Vagina (tissue), 2 donors: ENCODE data around the gene DENND1A. TPM values are rescaled to one million over a fixed set of nuclear protein-coding genes. Genes with fewer than 3 reads are reported as not detected.

Experiments used
- DNase-seq, 2 donors: peaks; one replicate each; pipeline ENCODE4 v3.0.0-alpha.2; 2017; ENCODE audit errors: extremely low spot score in 2 of 2
- H3K27ac ChIP-seq: fragments of 200-600 bp; sonication (generic); one replicate; pipeline ENCODE4 v1.5.1; 2019
- H3K27me3 ChIP-seq: fragments of 200-600 bp; sonication (generic); one replicate; pipeline ENCODE4 v1.5.1; 2019
- H3K36me3 ChIP-seq, 2 donors: fragments of 200-600 bp; sonication (generic); one replicate each; pipeline ENCODE4 v1.5.1; 2017 to 2019
- H3K4me1 ChIP-seq: fragments of 200-600 bp; sonication (generic); one replicate; pipeline ENCODE4 v1.5.1; 2019
- H3K4me3 ChIP-seq, 2 donors: fragments of 200-600 bp; sonication (generic); 1 replicate in 1 of 2; 2 replicates in 1 of 2; pipeline ENCODE4 v1.5.1; 2016 to 2019
- H3K9me3 ChIP-seq: fragments of 200-600 bp; sonication (generic); one replicate; pipeline ENCODE4 v1.5.1; 2019
- CTCF ChIP-seq, 3 experiments: fragments of 450-650 bp in 2 of 3; fragments of 200-600 bp in 1 of 3; sonication (generic) in 1 of 3; IDR thresholded peaks; one replicate each; pipeline ENCODE4 v1.5.1; 2017 to 2019; ENCODE audit warnings: antibody characterized with exemption in 3 of 3, mild to moderate bottlenecking in 2 of 3, moderate library complexity in 2 of 3
- POLR2A ChIP-seq, 2 donors: fragments of 450-650 bp; IDR thresholded peaks; one replicate each; pipeline ENCODE4 v1.6.1; 2017; ENCODE audit warnings: antibody characterized with exemption in 2 of 2, mild to moderate bottlenecking in 2 of 2, moderate library complexity in 2 of 2
- POLR2AphosphoS5 ChIP-seq, 2 donors: sonication (generic); formaldehyde crosslinking; IDR thresholded peaks; one replicate each; pipeline ENCODE4 v1.9.0; 2017; ENCODE audit warnings: antibody characterized with exemption in 2 of 2, mild to moderate bottlenecking in 2 of 2, low read depth in 1 of 2; ENCODE audit not compliant: insufficient read depth in 1 of 2
- intact Hi-C: fragments of 100-400 bp; cut with DNase I; formaldehyde crosslinking; loops from one replicate; pipeline ENCODE4 v1.15.1; 2023
- total RNA-seq: library from RNA; depleted of rRNA; stranded (reverse); fragments of >200 nt; gene quantifications from one replicate; pipeline ENCODE4 v1.2.3, GENCODE V29; 2016

DENND1A gene
- total RNA-seq, 1 donor from 2014 or later = 20.4 TPM

GRCh38 chr9:123814496-123814895, 115.4 kb downstream of the DENND1A start:
- H3K27ac ChIP-seq = no peak overlapping the region
- no peak for DNase-seq
- H3K27me3 ChIP-seq = no peaks in the 10 kb centered on the region
- H3K4me1 ChIP-seq = no peaks in the 10 kb centered on the region
- no peaks in the 10 kb centered on the region for H3K9me3 ChIP-seq
- no peaks in the 10 kb centered on the region for H3K36me3 ChIP-seq
- H3K4me3 ChIP-seq = no peak overlapping the region
- TF ChIP-seq POLR2AphosphoS5 (IDR thresholded peaks at IDR 0.05; ENCODE audit: insufficient read depth in 1 of 2, low read depth in 1 of 2) = no peak
- no peak for TF ChIP-seq CTCF (IDR thresholded peaks at IDR 0.05)
- no peak for TF ChIP-seq POLR2A (IDR thresholded peaks at IDR 0.05)
- intact Hi-C loops = no loop called here

GRCh38 chr9:123812984-123813383, 116.9 kb downstream of the DENND1A start:
- Histone ChIP-seq H3K9me3 (no peaks in the 10 kb centered on the region), H3K36me3 (no peaks in the 10 kb centered on the region), H3K27ac (no peak overlapping the region), H3K4me1 (no peaks in the 10 kb centered on the region), H3K27me3 (no peaks in the 10 kb centered on the region), H3K4me3 (no peak overlapping the region)
- intact Hi-C loops = no loop called here
- no peak for DNase-seq
- TF ChIP-seq CTCF (IDR thresholded peaks at IDR 0.05) = no peak

- H3K36me3 ChIP-seq = no peaks in the 10 kb centered on the region
- no peak for DNase-seq
- no peak overlapping the region for H3K27ac ChIP-seq
- intact Hi-C loops = no loop called here
- no peaks in the 10 kb centered on the region for H3K27me3 ChIP-seq
- no peak overlapping the region for H3K4me3 ChIP-seq
- no peaks in the 10 kb centered on the region for H3K4me1 ChIP-seq
- TF ChIP-seq POLR2AphosphoS5 (IDR thresholded peaks at IDR 0.05; ENCODE audit: insufficient read depth in 1 of 2, low read depth in 1 of 2) = no peak
- TF ChIP-seq CTCF (IDR thresholded peaks at IDR 0.05) = no peak
- no peak for TF ChIP-seq POLR2A (IDR thresholded peaks at IDR 0.05)
- H3K9me3 ChIP-seq = no peaks in the 10 kb centered on the region
Observed at GRCh38 chr9:123807251-123807650, 122.7 kb downstream of the DENND1A start.

- Histone ChIP-seq H3K4me3 (no peak overlapping the region), H3K4me1 (no peaks in the 10 kb centered on the region), H3K36me3 (no peaks in the 10 kb centered on the region), H3K27ac (no peak overlapping the region), H3K9me3 (no peaks in the 10 kb centered on the region), H3K27me3 (no peaks in the 10 kb centered on the region)
- TF ChIP-seq POLR2A (IDR thresholded peaks at IDR 0.05) (no peak), CTCF (IDR thresholded peaks at IDR 0.05) (no peak), POLR2AphosphoS5 (IDR thresholded peaks at IDR 0.05; ENCODE audit: insufficient read depth in 1 of 2, low read depth in 1 of 2) (no peak)
- intact Hi-C loops = no loop called here
- no peak for DNase-seq
Observed at GRCh38 chr9:123806829-123807228, 123.1 kb downstream of the DENND1A start.

GRCh38 chr9:123798195-123798594, 131.7 kb downstream of the DENND1A start:
- intact Hi-C loops = no loop called here
- TF ChIP-seq POLR2AphosphoS5 (IDR thresholded peaks at IDR 0.05; ENCODE audit: insufficient read depth in 1 of 2, low read depth in 1 of 2) = no peak
- TF ChIP-seq POLR2A (IDR thresholded peaks at IDR 0.05) = no peak
- no peak for TF ChIP-seq CTCF (IDR thresholded peaks at IDR 0.05)

More at GRCh38 chr9:123798195-123798594, 131.7 kb downstream of the DENND1A start:
- no peak for DNase-seq
- Histone ChIP-seq H3K36me3 (no peaks in the 10 kb centered on the region), H3K27ac (no peak overlapping the region), H3K27me3 (no peaks in the 10 kb centered on the region), H3K9me3 (no peaks in the 10 kb centered on the region), H3K4me1 (peaks cover 9% of the 10 kb centered on the region), H3K4me3 (no peak overlapping the region)
